NCI-H748 (cell line): ENCODE results near the gene SFSWAP.
"Not testable (repeated sequence)": the region's sequence is repeated elsewhere in the genome, so short reads cannot be mapped to it uniquely, and the experiment has no call there.

Experiments
- DNase-seq: peaks from one replicate; lab custom pipeline; 2025; ENCODE audit not compliant: unreplicated experiment; lab: John Stamatoyannopoulos, UW

The SFSWAP gene

GRCh38 chr12:131701705-131702572 lies 9.0 kb upstream of the SFSWAP start:
- DNase-seq = no peak

DNA sequence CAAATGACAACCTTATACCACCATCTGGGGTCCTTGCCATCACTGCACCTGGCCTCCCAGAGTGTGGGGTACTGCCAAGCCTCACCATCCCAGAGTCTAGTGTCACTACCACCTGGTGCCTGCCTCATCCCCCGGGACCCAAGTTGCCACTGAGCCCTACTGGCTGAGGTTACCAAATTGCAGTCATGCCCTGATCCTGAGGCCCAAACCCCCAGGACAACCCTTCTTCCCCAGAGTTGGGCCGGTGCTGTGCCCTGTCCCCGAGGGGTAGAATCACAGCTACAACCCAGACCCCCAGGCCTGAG lies 8.4 kb upstream of the SFSWAP start:
- DNase-seq = no peak

DNA sequence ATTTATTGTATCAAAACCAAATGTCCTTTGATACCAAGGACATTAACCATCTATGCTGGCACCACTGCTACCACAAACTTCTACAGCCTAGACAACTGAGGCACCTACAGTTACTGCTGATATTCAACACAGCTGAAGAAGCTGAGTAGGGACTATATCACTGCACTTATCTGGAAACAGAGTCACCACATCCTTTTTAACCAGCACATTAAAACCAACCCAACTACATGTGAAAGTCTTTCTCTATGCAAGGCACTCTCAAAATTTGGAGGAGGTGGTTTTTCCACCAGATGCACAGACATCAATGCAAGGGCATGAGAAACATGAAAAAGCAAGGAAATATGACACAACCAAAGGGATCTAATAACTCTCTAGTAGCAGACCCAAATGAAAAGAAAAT lies 7.7 kb upstream of the SFSWAP start:
- no peak for DNase-seq

GRCh38 chr12:131704509-131704908 lies 6.4 kb upstream of the SFSWAP start:
- DNase-seq = no peak

GRCh38 chr12:131706709-131707108 lies 4.2 kb upstream of the SFSWAP start:
- not testable (repeated sequence) for DNase-seq

DNA sequence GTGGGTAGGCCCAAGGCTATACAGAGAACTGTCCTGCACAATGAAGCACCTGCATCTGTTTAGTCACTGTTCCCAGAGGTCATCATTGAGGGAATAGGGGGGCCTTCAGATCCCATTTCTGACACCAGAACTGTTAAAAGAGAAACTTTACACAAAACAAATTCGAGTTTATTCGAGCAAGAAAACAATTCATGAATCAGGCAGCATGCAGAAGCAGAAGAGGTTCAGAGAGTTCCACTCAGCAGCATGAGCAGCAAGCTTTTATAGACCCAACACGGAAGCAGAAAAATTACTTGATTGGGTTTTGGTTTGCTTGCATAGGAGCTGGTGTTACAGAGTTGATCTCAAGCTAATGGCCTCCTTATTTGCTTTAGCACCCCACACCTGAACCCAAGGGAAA lies 1.7 kb upstream of the SFSWAP start:
- no peak for DNase-seq

- DNase-seq = no peak
Observed at GRCh38 chr12:131711551-131712205, 788 bp downstream of the SFSWAP start.

- DNase-seq = no peak
Observed at GRCh38 chr12:131713349-131713748, 2.5 kb downstream of the SFSWAP start.

- no peak for DNase-seq
Observed at GRCh38 chr12:131714759-131715158, 3.9 kb downstream of the SFSWAP start.

- no peak for DNase-seq
Observed at GRCh38 chr12:131716282-131716681, 5.4 kb downstream of the SFSWAP start.

DNA sequence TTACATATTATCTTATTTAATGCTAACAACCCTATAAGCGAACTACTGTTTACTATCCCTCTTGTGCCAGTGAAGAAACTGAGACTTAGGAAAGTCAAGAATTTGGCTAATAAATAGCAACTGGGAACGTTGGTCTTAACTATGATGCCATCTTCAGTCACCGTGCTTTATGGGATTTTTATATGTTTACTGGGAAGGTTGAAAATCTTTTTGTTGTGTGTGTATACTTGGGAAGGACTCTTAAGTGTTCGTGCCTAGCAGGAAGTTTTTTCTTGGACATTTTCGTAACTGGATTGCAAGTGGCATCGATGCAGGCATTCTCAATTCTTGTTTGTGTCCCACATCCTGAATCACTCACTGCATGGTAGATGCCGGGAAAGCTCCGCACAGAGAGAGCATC lies 9.4 kb downstream of the SFSWAP start:
- no peak for DNase-seq

DNA sequence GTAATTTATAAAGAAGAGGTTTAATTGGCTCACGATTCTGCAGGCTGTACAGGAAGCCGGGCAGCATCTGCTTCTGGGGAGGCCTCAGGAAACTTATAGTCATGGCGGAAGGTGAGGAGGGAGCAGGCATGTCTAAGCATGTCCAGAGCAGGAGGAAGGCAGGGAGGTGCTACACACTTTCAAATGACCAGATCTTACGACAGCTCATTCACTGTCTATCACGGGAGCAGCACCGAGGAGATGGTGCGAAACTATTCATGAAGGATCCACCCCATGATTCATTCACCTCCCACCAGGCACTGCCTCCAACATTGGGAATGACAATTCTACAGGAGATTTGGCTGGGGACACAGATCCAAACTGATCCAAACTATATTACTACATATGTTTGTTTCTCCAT lies 10.0 kb downstream of the SFSWAP start:
- DNase-seq = no peak

DNA sequence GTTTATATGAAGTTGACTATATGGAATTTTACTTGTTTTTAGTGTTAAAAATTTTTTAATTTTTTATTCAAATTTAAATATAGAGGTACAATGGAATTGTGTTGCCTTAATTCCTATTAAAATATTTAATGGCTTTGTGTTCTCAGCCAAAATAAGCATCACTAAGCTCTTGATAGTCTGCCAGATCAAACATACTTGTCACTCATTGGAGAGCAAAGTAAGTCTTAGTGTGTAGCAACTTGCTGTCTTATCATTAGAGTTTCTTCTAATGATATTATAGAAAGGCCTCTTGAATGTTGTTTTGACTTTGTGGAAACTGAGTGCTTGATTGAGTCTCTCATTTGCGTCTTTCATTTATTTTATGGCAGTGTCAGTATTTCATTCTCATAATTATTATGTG lies 10.7 kb downstream of the SFSWAP start:
- DNase-seq = no peak

GRCh38 chr12:131723532-131723931 lies 12.6 kb downstream of the SFSWAP start:
- DNase-seq = no peak

DNA sequence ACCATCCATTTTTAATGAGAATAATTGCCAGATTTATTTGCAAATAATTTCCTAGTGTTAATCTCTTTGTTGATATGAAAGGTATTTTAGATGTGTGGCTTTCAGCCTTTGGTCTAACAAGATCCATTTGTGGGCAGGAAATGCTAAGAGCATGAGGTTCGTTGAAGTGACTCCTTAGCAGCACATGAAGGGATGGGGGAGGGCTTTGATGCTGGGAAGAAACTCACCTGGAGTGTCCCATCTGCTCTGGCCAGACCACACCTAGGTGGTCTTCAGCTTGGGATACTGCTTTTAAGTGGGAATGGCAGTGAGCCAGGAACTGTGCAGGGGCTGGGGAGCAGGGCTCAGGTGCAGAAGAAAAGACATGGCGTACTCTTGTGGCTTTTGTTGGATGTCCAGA lies 13.6 kb downstream of the SFSWAP start:
- no peak for DNase-seq

DNA sequence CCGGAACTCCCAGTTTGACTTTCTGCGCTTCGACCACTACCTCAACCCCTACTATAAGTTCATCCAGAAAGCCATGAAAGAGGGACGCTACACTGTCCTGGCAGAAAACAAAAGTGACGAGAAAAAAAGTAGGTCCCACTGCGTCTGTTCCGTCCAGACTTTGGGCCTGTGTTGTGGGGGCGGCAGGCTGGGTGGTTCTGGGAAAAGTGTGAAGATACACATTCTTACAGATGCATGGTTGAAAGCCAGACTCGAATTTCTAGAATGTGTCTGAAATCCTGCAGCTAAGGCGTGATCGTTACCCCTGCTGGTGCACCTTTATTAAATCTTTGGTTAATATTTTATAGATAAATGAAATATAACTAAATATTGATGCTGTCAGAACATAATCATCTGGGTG lies 14.6 kb downstream of the SFSWAP start:
- no peak for DNase-seq

DNA sequence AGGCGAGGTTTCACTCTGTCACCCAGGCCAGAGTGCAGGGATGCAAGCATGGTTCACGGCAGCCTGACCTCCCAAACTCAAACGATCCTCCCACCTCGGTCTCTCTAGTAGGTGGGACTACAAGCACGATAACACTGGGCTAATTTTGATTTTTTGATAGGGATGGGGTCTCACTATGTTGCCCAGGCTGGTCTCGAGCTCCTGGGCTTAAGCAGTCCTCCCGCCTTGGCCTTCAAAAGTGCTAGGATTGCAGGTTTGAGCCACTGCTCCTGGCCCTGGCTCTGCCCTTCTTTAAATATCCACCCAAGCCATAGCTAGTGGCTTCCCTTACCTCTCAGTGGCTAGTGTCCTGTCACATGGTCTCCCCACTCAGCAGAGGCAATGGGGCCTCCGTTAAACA lies 17.8 kb downstream of the SFSWAP start:
- no peak for DNase-seq

DNA sequence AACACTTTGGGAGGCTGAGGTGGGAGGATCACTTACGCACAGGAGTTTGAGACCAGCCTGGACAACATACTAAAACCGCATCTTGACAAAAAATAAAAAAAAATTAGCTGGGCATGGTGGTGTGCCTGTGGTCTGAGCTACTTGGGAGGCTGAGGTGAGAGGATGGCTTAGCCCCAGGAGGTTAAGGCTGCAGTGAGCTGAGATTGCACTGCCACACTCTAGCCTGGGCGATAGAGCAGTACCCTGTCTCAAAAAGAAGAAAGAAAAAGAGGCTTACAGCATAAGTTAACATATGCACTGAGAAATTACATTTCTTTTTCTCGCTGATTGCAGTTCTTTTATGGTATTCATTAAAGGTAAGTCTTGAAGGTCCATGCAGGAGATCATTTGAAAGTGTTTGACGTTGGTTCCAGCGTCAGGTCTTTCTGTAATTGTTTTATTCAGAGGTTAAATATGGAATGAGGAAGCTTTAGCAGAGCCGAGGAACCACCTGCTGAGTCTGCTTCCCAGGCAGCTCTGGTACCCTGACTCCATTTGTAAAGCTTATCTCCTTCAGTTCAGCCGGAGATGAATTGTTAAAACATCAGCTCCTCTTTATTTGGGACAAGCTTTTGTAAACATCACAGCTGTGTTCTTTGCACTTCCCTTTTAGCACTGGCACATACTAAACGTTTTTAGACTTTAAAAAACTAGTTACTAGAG lies 18.5 kb downstream of the SFSWAP start:
- no peak for DNase-seq

GRCh38 chr12:131732996-131733615 lies 22.2 kb downstream of the SFSWAP start:
- no peak for DNase-seq

- DNase-seq = no peak
Observed at GRCh38 chr12:131733874-131734273, 23.0 kb downstream of the SFSWAP start.

DNA sequence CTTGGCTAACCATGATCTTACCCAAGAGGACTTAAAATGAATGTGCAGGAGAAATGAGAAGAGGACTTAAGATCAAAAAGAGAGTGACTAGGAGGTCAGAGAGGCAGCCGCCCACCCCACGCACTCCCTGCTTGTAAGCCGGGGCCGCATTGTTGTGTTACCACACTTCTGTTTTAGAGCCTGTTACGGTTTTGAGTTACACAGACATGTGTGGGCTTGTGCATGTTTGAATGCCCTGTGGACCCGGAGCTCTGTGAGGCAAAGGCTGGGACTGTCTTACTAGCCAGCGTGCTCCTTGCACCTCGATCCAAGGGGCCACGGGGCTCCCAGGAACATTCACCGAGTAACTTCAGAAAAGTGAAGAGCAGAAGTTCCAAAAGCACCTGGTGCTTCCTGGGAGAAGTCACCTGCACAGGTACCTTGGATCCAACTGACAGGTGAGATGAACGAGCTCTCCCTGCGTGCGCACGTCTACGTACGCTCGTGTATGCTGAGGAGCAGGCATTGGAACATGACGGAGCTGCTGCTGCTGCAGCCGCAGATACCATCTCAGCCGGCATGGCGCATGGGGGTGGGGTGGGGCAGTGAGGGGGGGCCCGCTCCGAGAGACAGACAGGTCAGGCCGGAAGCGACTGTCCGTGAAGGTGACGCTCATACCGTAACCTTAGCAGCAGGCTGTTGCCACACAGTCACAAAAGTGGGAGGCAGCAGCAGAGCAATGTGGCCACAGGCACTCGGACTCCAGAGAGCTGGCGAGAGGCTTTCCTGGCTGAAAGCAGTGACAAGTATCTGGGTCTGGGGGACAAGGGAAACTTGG lies 23.7 kb downstream of the SFSWAP start:
- no peak for DNase-seq
